Myocyte (in vitro differentiated cells): ENCODE data around the gene CAMK2N1. TPM values are rescaled to one million over a fixed set of nuclear protein-coding genes. Genes with fewer than 3 reads are reported as not detected.
"Not testable (repeated sequence)": the region's sequence is repeated elsewhere in the genome, so short reads cannot be mapped to it uniquely, and the experiment has no call there.

Source experiments
- DNase-seq: peaks from one replicate; pipeline ENCODE4 v3.0.0-alpha.2; 2012; ENCODE audit warnings: low read depth
- total RNA-seq: library from RNA; depleted of rRNA; stranded (reverse); fragments of >200 nt; gene quantifications from 2 replicates; pipeline ENCODE4 v1.2.3, GENCODE V29; 2014

CAMK2N1 gene
- total RNA-seq, 1 donor from 2014 or later, result 8.4 TPM

GRCh38 chr1:20496725-20497383, 10.8 kb upstream of the CAMK2N1 start:
- not testable (repeated sequence) for DNase-seq

GRCh38 chr1:20496241-20496661, 10.2 kb upstream of the CAMK2N1 start:
- DNase-seq, result peak; percentile 50

- DNase-seq, result no peak
Observed at GRCh38 chr1:20495661-20496060, 9.7 kb upstream of the CAMK2N1 start.

- DNase-seq, result peak; percentile 80
Observed at GRCh38 chr1:20494609-20495311, 8.8 kb upstream of the CAMK2N1 start.

GRCh38 chr1:20493839-20494608, 8.0 kb upstream of the CAMK2N1 start:
- peak; percentile 95 for DNase-seq

- DNase-seq, result no peak
Observed at GRCh38 chr1:20493309-20493708, 7.3 kb upstream of the CAMK2N1 start.

GRCh38 chr1:20492751-20493150, 6.7 kb upstream of the CAMK2N1 start:
- DNase-seq, result no peak

- DNase-seq, result no peak
Observed at GRCh38 chr1:20491866-20492265, 5.9 kb upstream of the CAMK2N1 start.

- DNase-seq, result no peak
Observed at GRCh38 chr1:20491178-20491577, 5.2 kb upstream of the CAMK2N1 start.

- no peak for DNase-seq
Observed at GRCh38 chr1:20487236-20487590, 1.2 kb upstream of the CAMK2N1 start.

- peak; percentile 74 for DNase-seq
Observed at GRCh38 chr1:20486457-20487235, 636 bp upstream of the CAMK2N1 start.

GRCh38 chr1:20484519-20485462, 1.2 kb downstream of the CAMK2N1 start:
- DNase-seq, result peak; percentile 54

- peak; percentile 58 for DNase-seq
Observed at GRCh38 chr1:20483833-20484518, 2.0 kb downstream of the CAMK2N1 start.

GRCh38 chr1:20483098-20483832, 2.7 kb downstream of the CAMK2N1 start:
- DNase-seq, result no peak

GRCh38 chr1:20481643-20482498, 4.1 kb downstream of the CAMK2N1 start:
- no peak for DNase-seq

- no peak for DNase-seq
Observed at GRCh38 chr1:20480951-20481617, 4.9 kb downstream of the CAMK2N1 start.

- no peak for DNase-seq
Observed at GRCh38 chr1:20480243-20480944, 5.6 kb downstream of the CAMK2N1 start.
